HG02678 (cell line): ENCODE results near the gene SPAG9.

Experiments
- ATAC-seq: cut with Tn5 transposase; IDR thresholded peaks from one replicate; pipeline ENCODE4 v1.9.1; 2021; ENCODE audit warnings: mild to moderate bottlenecking, moderate library complexity; ENCODE audit not compliant: unreplicated experiment

SPAG9 gene

DNA sequence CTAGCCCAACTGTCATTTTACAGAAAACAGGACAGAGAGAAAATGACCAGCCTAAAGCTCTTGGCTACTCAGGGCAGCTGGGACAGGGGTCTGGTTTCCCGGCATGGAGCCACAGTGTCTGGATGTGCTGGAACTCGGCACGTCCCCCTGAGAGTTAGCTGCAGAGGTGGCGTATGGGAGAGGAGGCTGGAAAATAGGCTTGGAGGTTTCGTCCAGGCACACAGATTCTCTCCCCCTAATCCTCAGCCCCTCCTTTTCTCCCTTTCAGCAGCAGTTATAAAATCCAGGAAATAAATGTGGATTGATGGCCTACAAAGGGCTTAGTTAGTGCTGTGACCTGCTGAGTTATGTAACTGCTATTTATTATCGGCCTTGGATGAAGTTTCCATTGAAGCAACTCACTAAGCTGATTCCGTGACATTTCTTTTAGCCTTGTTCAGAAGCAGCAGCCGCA, 165.0 kb downstream of the SPAG9 start:
- ATAC-seq = no peak

GRCh38 chr17:50955160-50955559, 165.5 kb downstream of the SPAG9 start:
- ATAC-seq = no peak

GRCh38 chr17:50954641-50955121, 166.0 kb downstream of the SPAG9 start:
- ATAC-seq = no peak

DNA sequence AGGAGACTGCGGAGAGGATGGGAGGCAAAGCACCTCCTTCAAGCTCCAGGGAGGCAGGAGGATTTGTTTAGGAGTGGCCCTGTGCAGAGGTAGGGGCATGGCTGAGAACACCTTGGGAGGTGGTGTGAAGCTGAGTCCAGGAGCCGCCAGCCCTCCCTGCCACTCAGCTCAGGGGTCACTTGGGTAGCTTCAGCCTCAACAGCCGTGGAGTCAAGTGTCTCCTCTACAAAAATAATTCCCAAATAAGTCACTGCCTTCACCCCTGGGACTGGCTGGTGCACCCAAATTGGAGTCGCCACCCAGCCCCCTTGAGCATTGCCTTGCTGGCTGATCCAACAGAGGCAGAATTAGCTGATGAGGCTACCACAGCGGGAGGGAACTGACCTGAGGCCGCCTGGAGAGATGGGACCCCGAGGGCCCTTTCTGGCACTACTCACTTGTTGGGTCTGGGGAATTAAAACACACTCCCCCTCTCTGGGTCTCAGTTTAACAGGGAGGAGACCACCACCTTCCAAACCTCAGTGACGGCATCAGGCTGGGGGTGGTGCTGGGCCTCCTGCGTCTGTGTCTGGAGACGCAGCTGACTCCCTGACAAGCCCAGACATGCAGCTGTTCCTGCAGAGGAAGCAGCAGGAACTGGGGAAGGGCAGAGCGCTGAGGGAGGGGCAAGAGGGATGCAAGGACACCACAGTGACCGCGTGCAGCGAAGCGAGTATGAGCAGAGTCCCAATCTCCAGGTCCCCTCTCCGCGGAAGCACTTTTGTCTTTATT, 166.7 kb downstream of the SPAG9 start:
- ATAC-seq = no peak

GRCh38 chr17:50953518-50953830, 167.2 kb downstream of the SPAG9 start:
- ATAC-seq = no peak

DNA sequence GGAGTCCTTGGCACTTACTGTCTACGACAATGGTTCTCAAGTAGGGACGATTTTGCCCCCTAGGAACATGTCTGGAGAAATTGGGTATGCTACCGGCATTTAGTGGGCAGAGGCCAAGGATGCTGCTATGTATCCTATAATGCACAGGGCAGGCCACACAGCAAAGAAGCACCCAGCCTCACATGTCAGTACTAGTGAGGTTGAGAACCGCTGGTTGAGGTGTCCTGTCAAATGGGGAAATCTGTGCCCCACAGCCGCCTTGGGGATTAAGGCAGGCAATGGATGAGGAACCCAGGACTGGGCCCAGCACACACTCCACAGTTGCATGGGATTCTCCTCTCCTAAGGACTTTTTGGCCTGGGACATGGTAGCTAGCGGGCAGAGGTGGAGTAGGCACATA, 167.8 kb downstream of the SPAG9 start:
- no peak for ATAC-seq

DNA sequence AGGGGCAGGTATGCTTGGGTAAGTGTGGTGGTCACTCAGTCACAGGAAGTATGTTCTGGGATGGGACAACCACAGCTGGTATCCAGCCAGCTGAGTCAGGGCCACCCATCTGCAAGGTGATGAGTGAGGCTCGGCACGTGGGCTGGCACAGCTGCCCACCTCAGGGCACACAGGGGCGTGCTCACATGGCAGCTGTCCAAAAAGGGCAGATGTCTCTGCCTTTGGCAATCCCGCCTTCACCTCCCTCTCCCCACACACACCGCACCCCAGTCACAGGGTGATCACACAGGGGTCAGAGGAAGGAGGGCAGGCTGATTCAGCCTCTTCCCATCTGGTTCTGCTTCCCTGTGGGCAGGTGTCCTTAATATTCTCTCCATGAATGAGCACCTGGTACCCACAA, 168.7 kb downstream of the SPAG9 start:
- no peak for ATAC-seq

GRCh38 chr17:50949989-50950877, 170.4 kb downstream of the SPAG9 start:
- ATAC-seq = no peak

DNA sequence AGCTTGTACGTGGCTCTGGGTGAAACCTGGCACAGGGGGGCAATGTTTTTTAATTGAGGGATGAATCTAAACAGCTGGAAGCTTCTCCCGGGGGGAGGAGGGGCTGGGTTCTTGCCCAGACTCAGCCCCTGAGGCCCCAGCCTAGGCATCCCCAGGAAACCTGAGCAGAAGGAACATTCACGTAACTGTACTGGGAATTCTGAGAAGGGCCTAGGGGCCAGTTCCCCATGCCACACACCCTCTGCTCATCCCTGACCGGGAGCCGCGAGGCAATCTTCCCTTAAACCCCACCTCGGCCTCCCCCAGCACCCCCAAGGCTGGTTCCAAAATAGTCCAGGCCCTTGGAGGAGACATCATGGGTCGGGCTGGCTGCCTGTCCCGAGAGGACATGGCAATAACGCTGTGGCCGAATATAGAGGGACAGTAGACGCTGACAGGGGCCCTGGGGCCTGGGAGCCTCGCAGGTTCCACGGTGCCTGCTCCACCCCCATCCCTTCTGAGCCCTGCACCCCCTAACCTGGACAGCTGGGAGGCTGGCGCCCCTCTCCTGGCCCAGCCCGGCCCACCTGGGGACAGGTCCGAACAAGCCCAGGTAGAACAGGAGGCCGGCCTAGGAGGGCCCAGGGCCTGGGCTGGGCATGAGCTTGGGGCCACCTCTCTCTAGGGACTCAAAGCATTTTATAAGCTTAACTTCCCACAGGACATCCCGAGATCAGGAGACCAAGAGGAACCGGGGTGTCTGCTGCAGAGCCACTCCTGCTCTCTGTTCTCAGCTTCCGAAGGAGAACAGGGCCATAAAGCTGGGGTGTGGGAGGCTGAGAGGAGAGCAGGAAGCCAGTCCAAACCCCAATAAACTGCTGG, 171.3 kb downstream of the SPAG9 start:
- ATAC-seq = no peak

GRCh38 chr17:50948711-50949110, 172.0 kb downstream of the SPAG9 start:
- no peak for ATAC-seq

GRCh38 chr17:50947782-50948543, 172.7 kb downstream of the SPAG9 start:
- ATAC-seq = no peak

- ATAC-seq = no peak
Measured at GRCh38 chr17:50946891-50947781, 173.5 kb downstream of the SPAG9 start.

GRCh38 chr17:50946223-50946890, 174.3 kb downstream of the SPAG9 start:
- no peak for ATAC-seq

GRCh38 chr17:50945779-50946222, 174.9 kb downstream of the SPAG9 start:
- ATAC-seq = no peak

GRCh38 chr17:50944902-50945720, 175.6 kb downstream of the SPAG9 start:
- ATAC-seq = no peak

GRCh38 chr17:50944054-50944901, 176.4 kb downstream of the SPAG9 start:
- no peak for ATAC-seq

- ATAC-seq = no peak
Measured at GRCh38 chr17:50943575-50943933, 177.1 kb downstream of the SPAG9 start.
